Activated B cell treated with CpG ODN at 0.5 μM for 24 hours (primary cell): ENCODE measurements around the gene MYO5B. TPM values are rescaled to one million over a fixed set of nuclear protein-coding genes. Genes with fewer than 3 reads are reported as not detected.
"Not testable (repeated sequence)": the region's sequence is repeated elsewhere in the genome, so short reads cannot be mapped to it uniquely, and the experiment has no call there.

Source experiments
- ATAC-seq: fragments of 200-7000 bp; cut with Tn5 transposase; one replicate; pipeline ENCODE4 v1.10.0; 2021; ENCODE audit warnings: low read depth, mild to moderate bottlenecking, moderate library complexity
- CTCF ChIA-PET: fragments of 350-600 bp; sonication (Branson Sonifier 250); formaldehyde crosslinking; loops from one replicate; lab custom pipeline; 2021; ENCODE audit warnings: antibody characterized with exemption; lab: Charles Lee
- POLR2A ChIA-PET: fragments of 350-600 bp; sonication (Branson Sonifier 250); formaldehyde crosslinking; loops from one replicate; lab custom pipeline; 2021; ENCODE audit warnings: antibody characterized with exemption; lab: Charles Lee
- DNase-seq: peaks from one replicate; pipeline ENCODE4 v3.0.0; 2022
- H3K27ac Mint-ChIP-seq: one replicate; pipeline ENCODE4 v1.8.0; 2020; ENCODE audit warnings: mixed read lengths
- H3K27me3 Mint-ChIP-seq: one replicate; pipeline ENCODE4 v1.8.0; 2021; ENCODE audit warnings: mixed read lengths
- H3K36me3 Mint-ChIP-seq: one replicate; pipeline ENCODE4 v1.8.0; 2021; ENCODE audit warnings: low read depth, mixed read lengths
- H3K4me1 Mint-ChIP-seq: one replicate; pipeline ENCODE4 v1.8.0; 2021; ENCODE audit warnings: mixed read lengths
- H3K4me3 Mint-ChIP-seq: one replicate; pipeline ENCODE4 v1.8.0; 2020; ENCODE audit warnings: mild to moderate bottlenecking, mixed read lengths
- H3K9me3 Mint-ChIP-seq: one replicate; pipeline ENCODE4 v1.8.0; 2020; ENCODE audit warnings: mixed read lengths
- CTCF ChIP-seq: fragments of 200-600 bp; IDR thresholded peaks from one replicate; pipeline ENCODE4 v1.8.0; 2022; ENCODE audit warnings: antibody characterized with exemption, mild to moderate bottlenecking
- intact Hi-C: fragments of 100-400 bp; cut with micrococcal nuclease; formaldehyde crosslinking; loops from one replicate; pipeline ENCODE4 v1.15.1; 2024
- total RNA-seq: library from RNA; stranded (reverse); gene quantifications from 2 replicates; pipeline ENCODE4 v1.2.3, GENCODE V29; 2022

MYO5B gene
- total RNA-seq, 1 donor from 2014 or later = 0.49 TPM

DNA sequence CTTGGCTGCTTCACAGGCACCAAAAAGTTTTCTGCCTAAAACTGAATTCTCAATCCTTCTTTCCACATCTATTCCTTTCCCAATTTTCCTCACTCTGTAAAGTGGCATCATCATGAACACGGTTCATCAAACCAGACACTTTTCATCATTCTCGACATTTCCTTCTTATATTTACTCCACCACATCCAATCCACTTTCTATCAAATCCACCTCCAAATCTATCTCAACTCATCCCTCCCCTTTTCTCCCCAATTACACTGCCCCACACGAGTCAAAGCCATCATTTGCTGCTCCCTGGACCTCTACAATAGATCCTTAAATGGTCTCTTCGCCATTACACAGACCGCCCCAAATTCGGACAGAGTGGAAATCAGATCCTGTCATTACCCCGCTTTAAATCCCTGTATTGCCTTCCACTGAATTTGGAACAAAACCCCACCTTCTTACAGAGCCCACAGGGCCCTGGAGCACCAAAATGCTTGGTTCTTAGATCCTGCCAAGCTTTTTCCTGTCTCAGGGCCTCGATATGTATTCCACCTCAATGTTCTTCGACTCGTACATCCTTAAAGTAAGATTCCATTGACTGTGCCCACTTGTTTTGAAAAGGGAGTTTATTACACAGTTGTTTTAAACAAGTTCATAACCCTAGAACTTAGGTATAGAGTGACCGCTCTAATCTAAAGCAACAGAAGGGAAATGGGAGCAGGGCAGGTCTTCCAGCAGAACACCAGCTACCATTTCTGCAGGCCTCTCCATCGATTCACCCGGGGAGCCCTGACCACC is 382.5 kb downstream of the MYO5B start:
- no peak for DNase-seq
- CTCF ChIA-PET = no interaction called here
- H3K27ac Mint-ChIP-seq = peak overlapping the region; percentile 95
- POLR2A ChIA-PET = interaction anchor here (0.5 to 1.8 kb wide), 4 partner anchors 49 to 469 kb away, joined by 3 to 4 read pairs (median 4); partner anchors contain the start of gene MBD1
- intact Hi-C loops = loop anchor here (1.0 to 5.0 kb wide), 6 partner anchors 325 to 1882 kb away; partner anchors contain the start of genes C18orf32, CFAP53, CTIF and DYM
- no peaks in the 10 kb centered on the region for H3K27me3 Mint-ChIP-seq
- ATAC-seq = no peak
- TF ChIP-seq CTCF = no peak
- H3K9me3 Mint-ChIP-seq = peaks cover 17% of the 10 kb centered on the region
- H3K4me3 Mint-ChIP-seq = peak overlapping the region; percentile 96
- peaks cover 18% of the 10 kb centered on the region for H3K36me3 Mint-ChIP-seq
- H3K4me1 Mint-ChIP-seq = peaks cover 24% of the 10 kb centered on the region

DNA sequence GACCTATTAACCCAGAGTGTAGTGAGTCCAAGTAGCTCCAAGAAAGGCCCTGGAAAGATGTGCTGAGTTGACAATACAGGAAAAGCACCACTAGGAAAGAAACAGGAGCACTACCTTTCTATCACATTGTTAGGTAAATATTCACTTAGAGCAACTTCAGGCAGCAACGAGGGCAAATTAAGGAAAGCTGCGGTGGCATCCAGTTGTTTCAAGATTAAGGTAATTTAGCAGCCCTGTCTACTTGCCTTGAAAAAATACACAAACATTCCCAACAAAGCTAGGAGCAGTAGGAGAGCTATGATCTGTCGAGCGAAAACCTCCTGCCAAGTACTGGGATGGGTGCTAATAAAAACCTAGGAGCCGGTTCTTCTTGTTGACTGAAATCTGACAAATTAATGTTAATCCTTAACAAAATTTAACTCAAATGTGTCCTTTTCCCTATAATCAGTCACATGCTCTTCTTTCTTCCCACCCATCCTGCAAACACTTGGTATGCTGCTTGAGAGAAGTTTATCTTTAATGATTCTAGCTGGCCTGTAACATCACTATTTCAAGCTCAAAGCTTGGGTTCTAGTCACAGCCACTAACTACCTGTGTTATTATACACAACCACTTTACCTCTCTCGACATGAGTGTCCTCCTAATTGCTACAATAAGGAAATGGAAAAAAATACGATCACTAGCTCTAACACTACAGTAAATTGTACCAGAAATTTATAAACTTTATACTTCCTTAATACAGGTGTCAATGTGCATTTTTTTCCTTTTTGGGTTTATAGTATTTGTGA is 383.6 kb downstream of the MYO5B start:
- CTCF ChIA-PET = interaction anchor here (1.4 kb wide), 1 partner anchor 50 kb away, joined by 3 read pairs; no protein-coding TSS in a partner anchor
- H3K4me1 Mint-ChIP-seq = peaks cover 24% of the 10 kb centered on the region
- no peak for ATAC-seq
- no peak for DNase-seq
- peaks cover 18% of the 10 kb centered on the region for H3K36me3 Mint-ChIP-seq
- H3K27ac Mint-ChIP-seq = no peak overlapping the region
- H3K27me3 Mint-ChIP-seq = no peaks in the 10 kb centered on the region
- POLR2A ChIA-PET = interaction anchor here (1.8 kb wide), 1 partner anchor 470 kb away, joined by 3 read pairs; the partner anchor contains the start of gene MBD1
- H3K9me3 Mint-ChIP-seq = peaks cover 17% of the 10 kb centered on the region
- no peak for TF ChIP-seq CTCF
- no peak overlapping the region for H3K4me3 Mint-ChIP-seq
- intact Hi-C loops = loop anchor here (5.0 kb wide), 1 partner anchor 546 kb away; no protein-coding TSS in a partner anchor

- H3K9me3 Mint-ChIP-seq = peaks cover 17% of the 10 kb centered on the region
- DNase-seq, H3K27ac Mint-ChIP-seq, ATAC-seq, intact Hi-C loops, H3K27me3 Mint-ChIP-seq, POLR2A ChIA-PET, CTCF ChIA-PET, H3K4me3 Mint-ChIP-seq: not testable (repeated sequence)
- peaks cover 17% of the 10 kb centered on the region for H3K4me1 Mint-ChIP-seq
- H3K36me3 Mint-ChIP-seq = peaks cover 15% of the 10 kb centered on the region
These were observed 386.3 kb downstream of the MYO5B start for GRCh38 chr18:49808553-49809191.

DNA sequence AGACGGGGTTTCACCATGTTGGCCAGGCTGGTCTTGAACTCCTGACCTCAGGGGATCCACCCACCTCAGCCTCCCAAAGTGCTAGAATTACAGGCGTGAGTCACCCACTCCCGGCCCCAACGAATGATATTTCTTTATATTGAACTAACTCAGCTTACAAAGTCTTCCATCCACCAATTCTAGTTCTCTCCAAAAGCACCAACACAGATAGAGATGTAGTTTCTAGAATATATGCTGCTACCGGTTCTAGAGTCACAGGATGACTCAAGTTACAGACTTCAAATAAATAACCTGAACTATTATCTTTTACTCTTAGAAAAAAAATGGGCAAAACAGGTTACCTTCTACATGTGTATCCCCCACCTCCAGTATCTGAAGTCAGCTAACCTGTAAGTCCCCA is 390.9 kb downstream of the MYO5B start:
- H3K4me1 Mint-ChIP-seq = no peaks in the 10 kb centered on the region
- no peaks in the 10 kb centered on the region for H3K27me3 Mint-ChIP-seq
- DNase-seq (no peak), ATAC-seq (no peak)
- intact Hi-C loops = no loop called here
- H3K36me3 Mint-ChIP-seq = peaks cover 20% of the 10 kb centered on the region
- CTCF ChIA-PET = no interaction called here
- H3K9me3 Mint-ChIP-seq = peaks cover 9% of the 10 kb centered on the region
- H3K4me3 Mint-ChIP-seq = no peak overlapping the region
- no peak for TF ChIP-seq CTCF
- no peak overlapping the region for H3K27ac Mint-ChIP-seq
- POLR2A ChIA-PET = no interaction called here

DNA sequence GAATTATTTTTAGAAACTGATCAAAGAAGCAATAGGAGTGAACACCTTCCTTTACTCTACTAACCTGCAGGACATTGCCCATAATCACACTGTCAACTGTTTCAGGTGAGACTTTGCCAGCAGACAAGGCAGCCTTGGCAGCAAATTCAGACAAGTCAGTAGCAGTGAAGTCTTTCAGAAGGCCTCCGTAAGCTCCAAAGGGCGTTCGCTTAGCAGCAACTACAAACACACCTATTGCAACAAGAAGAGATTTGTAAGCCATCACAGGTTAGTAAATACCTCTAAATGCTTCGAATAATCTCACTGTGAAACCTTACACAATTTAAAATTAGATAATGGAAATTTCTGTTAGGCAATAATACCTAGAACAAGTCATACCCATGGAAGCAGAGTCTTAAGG is 392.3 kb downstream of the MYO5B start:
- Mint-ChIP-seq H3K4me1 (no peaks in the 10 kb centered on the region), H3K27ac (no peak overlapping the region), H3K9me3 (no peaks in the 10 kb centered on the region), H3K27me3 (no peaks in the 10 kb centered on the region), H3K4me3 (no peak overlapping the region), H3K36me3 (peaks cover 21% of the 10 kb centered on the region)
- ChIA-PET CTCF (interaction anchor here (0.6 kb wide), 1 partner anchor 292 kb away, joined by 3 read pairs; no protein-coding TSS in a partner anchor), POLR2A (no interaction called here)
- ATAC-seq = no peak
- TF ChIP-seq CTCF = no peak
- intact Hi-C loops = no loop called here
- no peak for DNase-seq

GRCh38 chr18:49800491-49800890 is 394.5 kb downstream of the MYO5B start:
- CTCF ChIA-PET, H3K4me1 Mint-ChIP-seq, DNase-seq, H3K27ac Mint-ChIP-seq, H3K9me3 Mint-ChIP-seq, H3K4me3 Mint-ChIP-seq, POLR2A ChIA-PET, H3K27me3 Mint-ChIP-seq, intact Hi-C loops, ATAC-seq: not testable (repeated sequence)
- H3K36me3 Mint-ChIP-seq = peaks cover 36% of the 10 kb centered on the region

- H3K4me1 Mint-ChIP-seq, H3K27me3 Mint-ChIP-seq, ATAC-seq, intact Hi-C loops, H3K9me3 Mint-ChIP-seq, CTCF ChIA-PET, H3K27ac Mint-ChIP-seq, DNase-seq, POLR2A ChIA-PET, H3K4me3 Mint-ChIP-seq: not testable (repeated sequence)
- H3K36me3 Mint-ChIP-seq = peaks cover 42% of the 10 kb centered on the region
These were observed 395.1 kb downstream of the MYO5B start for GRCh38 chr18:49799806-49800205.
